Body of pancreas (tissue), 4 donors: ENCODE measurements around the gene RARB.

Experiments
- POLR2A ChIP-seq, 3 donors: fragments of 450-650 bp; IDR thresholded peaks; one replicate each; pipeline ENCODE4 v1.6.1; 2016; ENCODE audit warnings: antibody characterized with exemption in 3 of 3, mild to moderate bottlenecking in 2 of 3
- TF ChIP-seq, protein P1 (sequence below), 7 experiments: fragments of 450-650 bp in 4 of 7; fragments of 200-600 bp in 3 of 7; sonication (generic) in 3 of 7; IDR thresholded peaks; one replicate each; pipeline ENCODE4 v1.5.1; 2016 to 2019; ENCODE audit warnings: antibody characterized with exemption in 7 of 7

DNA sequence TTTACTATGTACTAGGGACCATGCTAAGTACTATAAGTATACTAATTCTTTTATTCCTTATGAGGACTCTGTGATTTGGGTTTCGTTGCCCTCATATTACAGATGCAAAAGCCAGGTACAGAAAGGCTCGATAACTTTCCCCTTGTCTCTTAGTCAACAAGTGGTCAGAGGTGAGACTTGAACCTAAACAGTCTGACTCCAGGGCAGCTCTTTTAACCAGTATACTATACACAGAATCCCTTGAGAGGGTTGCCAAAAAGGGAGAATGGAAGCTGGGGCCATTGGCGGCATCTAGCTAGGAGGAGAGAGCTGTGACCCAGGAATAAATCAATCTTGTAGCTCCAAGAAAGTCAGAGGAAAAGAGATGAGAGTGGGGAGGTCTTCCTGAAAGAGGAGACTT lies 144.3 kb downstream of the RARB start:
- TF ChIP-seq, protein P1, sequence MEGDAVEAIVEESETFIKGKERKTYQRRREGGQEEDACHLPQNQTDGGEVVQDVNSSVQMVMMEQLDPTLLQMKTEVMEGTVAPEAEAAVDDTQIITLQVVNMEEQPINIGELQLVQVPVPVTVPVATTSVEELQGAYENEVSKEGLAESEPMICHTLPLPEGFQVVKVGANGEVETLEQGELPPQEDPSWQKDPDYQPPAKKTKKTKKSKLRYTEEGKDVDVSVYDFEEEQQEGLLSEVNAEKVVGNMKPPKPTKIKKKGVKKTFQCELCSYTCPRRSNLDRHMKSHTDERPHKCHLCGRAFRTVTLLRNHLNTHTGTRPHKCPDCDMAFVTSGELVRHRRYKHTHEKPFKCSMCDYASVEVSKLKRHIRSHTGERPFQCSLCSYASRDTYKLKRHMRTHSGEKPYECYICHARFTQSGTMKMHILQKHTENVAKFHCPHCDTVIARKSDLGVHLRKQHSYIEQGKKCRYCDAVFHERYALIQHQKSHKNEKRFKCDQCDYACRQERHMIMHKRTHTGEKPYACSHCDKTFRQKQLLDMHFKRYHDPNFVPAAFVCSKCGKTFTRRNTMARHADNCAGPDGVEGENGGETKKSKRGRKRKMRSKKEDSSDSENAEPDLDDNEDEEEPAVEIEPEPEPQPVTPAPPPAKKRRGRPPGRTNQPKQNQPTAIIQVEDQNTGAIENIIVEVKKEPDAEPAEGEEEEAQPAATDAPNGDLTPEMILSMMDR (IDR thresholded peaks at IDR 0.05) = no peak
- TF ChIP-seq POLR2A (IDR thresholded peaks at IDR 0.05) = no peak
